ENCODE data around the gene ANGEL1. TPM values are rescaled to one million over a fixed set of nuclear protein-coding genes. Genes with fewer than 3 reads are reported as not detected.

ANGEL1 gene
- total RNA-seq, 4 donors from 2014 or later: 11.8 to 18.8 (median 16.3) TPM

DNA sequence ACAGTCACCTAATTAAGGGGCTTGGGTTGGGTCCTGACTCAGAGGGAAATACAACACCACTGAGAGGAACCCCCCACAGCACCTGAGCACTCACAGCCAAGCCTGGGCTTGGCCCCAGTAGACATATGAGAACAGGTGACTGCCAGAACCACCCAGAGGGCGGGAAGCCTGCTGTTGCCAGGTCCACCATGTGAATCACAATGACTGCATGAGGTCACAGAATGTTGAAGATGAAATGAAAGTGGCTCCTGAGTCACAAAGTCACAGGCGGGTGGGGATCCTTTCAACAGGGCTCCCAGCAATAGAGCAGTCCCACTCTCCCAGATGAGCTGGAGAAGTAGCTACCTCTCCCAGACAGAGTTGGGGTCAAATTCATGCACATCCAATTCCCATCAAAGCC lies 13.4 kb upstream of the ANGEL1 start, which contains the start of gene LRRC74A:
Gene LRRC74A (plus strand): TSS at position 287 of the 400 bp plus-strand sequence. CDS start 290 bp downstream, outside the sequence.
- ATAC-seq (ENCODE audit: low FRiP score) (no peak), DNase-seq (ENCODE audit: low spot score) (no peak)
- TF ChIP-seq, protein P1, sequence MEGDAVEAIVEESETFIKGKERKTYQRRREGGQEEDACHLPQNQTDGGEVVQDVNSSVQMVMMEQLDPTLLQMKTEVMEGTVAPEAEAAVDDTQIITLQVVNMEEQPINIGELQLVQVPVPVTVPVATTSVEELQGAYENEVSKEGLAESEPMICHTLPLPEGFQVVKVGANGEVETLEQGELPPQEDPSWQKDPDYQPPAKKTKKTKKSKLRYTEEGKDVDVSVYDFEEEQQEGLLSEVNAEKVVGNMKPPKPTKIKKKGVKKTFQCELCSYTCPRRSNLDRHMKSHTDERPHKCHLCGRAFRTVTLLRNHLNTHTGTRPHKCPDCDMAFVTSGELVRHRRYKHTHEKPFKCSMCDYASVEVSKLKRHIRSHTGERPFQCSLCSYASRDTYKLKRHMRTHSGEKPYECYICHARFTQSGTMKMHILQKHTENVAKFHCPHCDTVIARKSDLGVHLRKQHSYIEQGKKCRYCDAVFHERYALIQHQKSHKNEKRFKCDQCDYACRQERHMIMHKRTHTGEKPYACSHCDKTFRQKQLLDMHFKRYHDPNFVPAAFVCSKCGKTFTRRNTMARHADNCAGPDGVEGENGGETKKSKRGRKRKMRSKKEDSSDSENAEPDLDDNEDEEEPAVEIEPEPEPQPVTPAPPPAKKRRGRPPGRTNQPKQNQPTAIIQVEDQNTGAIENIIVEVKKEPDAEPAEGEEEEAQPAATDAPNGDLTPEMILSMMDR (IDR thresholded peaks at IDR 0.05): no peak

DNA sequence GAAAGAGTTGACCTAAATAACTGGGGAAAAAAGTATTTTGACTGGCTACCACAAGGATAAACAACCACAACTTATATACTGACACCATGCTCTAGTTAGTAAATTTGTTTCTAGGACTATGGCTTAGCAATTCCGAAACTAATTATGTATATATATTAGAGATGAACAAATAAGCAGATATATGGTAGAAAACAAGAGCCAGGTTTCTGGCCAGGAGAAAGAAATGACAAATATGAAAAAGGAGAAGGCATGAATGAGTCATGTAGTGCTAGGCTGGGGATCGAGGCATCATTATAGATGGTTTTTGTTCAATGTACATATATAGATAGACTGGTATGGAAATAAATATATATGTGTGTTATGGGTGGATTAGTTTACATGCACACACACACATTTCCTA lies 8.0 kb upstream of the ANGEL1 start:
- ATAC-seq (ENCODE audit: low FRiP score) (no peak), DNase-seq (ENCODE audit: low spot score) (no peak)
- TF ChIP-seq, protein P1 (IDR thresholded peaks at IDR 0.05): no peak

DNA sequence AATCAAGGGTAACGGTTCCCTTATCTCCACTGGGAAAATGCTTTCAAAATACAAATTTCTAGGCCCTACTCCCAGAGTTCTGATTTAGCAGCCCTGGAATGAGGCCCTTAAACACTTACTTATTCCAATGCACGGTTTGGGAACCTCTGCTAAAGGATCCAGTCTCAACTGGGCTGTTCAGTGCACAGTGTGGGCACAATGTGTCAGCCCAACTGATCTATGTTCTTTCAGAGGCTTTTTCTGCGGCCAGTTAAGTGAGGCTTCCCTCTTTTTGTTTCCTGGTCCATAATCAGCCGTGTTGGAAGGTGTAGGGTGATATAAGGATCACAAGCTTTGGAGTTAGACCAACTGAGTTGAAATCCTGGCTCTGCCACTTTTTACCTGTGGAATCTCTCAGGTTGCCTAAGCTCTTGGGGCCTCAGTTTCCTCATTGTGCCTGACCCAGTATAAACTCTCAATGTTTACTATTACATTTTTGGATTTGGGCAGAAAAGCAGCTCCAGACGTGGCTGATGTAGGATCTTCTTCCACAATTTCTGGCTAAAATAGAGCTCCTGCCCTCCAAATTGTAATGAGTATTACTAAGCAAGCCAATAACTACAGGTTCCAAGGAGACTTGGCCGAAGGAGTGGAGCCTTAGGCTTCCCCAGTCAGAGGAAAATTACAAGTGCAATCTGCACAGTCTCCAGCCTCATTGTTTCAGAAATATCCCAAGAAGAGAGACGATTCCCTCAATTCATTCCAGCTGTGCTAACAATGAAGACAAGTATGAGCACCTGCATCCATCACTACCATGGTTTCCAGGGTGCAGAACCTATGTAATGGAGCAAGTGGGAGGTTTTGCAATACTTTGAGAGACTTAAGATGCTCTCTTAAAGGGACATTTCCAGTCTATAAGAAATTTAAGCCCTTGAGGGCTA lies 2.3 kb upstream of the ANGEL1 start:
- TF ChIP-seq, protein P1 (IDR thresholded peaks at IDR 0.05): no peak
- no peak for DNase-seq (ENCODE audit: low spot score)
- ATAC-seq (ENCODE audit: low FRiP score): no peak

DNA sequence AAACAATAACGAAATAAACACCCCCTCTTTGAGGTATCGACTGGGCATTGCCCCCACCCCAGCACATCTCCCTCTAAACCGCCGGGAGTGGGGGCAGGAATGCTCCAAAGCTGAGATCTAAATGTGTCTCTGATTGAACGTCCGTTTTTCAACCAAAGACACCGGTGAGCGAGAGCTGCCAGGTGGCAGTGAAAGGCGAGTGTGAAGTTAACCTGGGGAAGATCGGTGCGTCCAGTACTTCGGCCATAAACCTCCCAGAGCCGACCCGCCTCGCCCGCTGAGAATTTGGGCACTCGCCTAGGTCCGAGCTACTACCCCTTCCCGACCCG lies 625 bp downstream of the ANGEL1 start:
- ATAC-seq (ENCODE audit: low FRiP score) (no peak), DNase-seq (ENCODE audit: low spot score) (no peak)
- TF ChIP-seq, protein P1 (IDR thresholded peaks at IDR 0.05): no peak

DNA sequence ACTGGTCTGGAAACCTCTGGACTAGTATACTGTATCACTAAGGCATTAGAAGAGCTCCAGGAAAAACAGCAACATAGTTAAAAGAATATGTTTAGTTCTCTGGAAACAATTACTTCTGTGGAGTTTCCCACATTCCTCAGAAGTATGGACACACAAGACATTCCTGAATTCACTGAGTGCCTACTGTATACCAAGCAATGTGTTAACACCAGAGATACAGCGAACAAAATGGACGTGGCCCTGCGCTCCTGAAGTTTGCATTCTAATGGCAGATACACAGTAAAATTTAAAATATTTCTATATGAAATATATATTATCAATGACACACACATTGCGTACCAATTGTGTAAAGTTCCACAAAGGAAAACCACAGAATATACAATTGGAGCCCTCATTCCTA lies 1.1 kb downstream of the ANGEL1 start:
- DNase-seq (ENCODE audit: low spot score) (no peak), ATAC-seq (ENCODE audit: low FRiP score) (no peak)
- TF ChIP-seq, protein P1 (IDR thresholded peaks at IDR 0.05): no peak

DNA sequence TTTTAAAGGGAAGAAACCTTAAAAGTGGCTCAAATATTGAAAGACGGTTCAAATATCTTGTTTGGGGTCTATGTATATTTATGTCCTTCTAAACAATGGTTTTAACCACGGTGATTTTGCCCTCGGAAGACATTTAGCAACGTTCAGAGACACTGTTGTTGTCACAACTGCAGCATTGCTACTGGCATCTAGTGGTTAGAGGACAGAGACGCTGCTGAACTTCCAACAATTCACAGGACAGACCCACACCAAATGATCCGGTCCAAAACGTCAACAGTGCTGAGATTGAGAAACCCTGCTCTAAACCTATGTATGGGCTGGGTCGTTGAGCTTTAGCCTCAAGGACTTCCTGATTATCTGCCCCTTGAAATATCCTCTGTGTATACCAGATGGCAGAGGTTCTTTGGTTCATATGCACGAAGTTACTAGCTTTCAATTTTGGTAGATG lies 1.7 kb downstream of the ANGEL1 start:
- TF ChIP-seq, protein P1 (IDR thresholded peaks at IDR 0.05): no peak
- ATAC-seq (ENCODE audit: low FRiP score) (no peak), DNase-seq (ENCODE audit: low spot score) (no peak)

DNA sequence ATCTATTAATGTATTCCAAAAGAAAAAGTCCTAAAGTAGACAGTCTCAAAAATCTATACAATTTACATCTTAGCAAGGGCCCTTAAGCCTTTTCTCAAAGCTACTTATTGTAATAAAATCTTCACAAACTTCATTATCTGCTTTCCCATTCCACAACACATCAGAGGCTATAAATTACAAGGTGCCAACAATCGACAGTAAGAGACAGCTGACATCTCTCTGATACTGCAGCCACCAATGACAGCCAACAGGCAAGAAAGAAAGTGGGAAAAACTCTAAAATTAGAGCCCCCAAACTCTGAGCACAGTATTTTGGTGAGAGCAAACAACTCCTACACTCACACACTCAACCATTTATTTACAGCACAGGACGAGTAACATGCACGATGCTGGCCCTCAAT lies 2.2 kb downstream of the ANGEL1 start:
- DNase-seq (ENCODE audit: low spot score): no peak
- ATAC-seq (ENCODE audit: low FRiP score): no peak
- TF ChIP-seq, protein P1 (IDR thresholded peaks at IDR 0.05): no peak

Measured in omental fat pad (tissue), 4 donors.